Measurements from ENCODE around the gene SLC8A1.

Gene SLC8A1

GRCh38 chr2:40123326-40123725 lies 328.6 kb downstream of the SLC8A1 start:
- H3K27me3 ChIP-seq (ENCODE audit: control insufficient read depth in 1 of 2, insufficient read depth in 2 of 2, low read length in 2 of 2), result no peaks in the 10 kb centered on the region
- H3K9ac ChIP-seq (ENCODE audit: low read depth in 1 of 2, low read length in 2 of 2), result no peak overlapping the region
- no peak overlapping the region for H3K27ac ChIP-seq (ENCODE audit: low read depth, low read length)
- H3K36me3 ChIP-seq (ENCODE audit: control insufficient read depth in 1 of 2, insufficient read depth in 2 of 2, low read length in 2 of 2), result no peaks in the 10 kb centered on the region
- no peak overlapping the region for H3K4me3 ChIP-seq (ENCODE audit: low read depth in 1 of 2, low read length in 2 of 2)
- peaks cover 0 to 7% of the 10 kb centered on the region in 2 donors for H3K4me1 ChIP-seq (ENCODE audit: control insufficient read depth in 1 of 2, insufficient read depth in 2 of 2, low read length in 2 of 2)
- no peaks in the 10 kb centered on the region for H3K9me3 ChIP-seq (ENCODE audit: control insufficient read depth in 1 of 2, low read length in 2 of 2)

- Histone ChIP-seq H3K27ac (ENCODE audit: low read depth, low read length) (no peak overlapping the region), H3K36me3 (ENCODE audit: control insufficient read depth in 1 of 2, insufficient read depth in 2 of 2, low read length in 2 of 2) (no peaks in the 10 kb centered on the region), H3K9ac (ENCODE audit: low read depth in 1 of 2, low read length in 2 of 2) (no peak overlapping the region), H3K9me3 (ENCODE audit: control insufficient read depth in 1 of 2, low read length in 2 of 2) (no peaks in the 10 kb centered on the region), H3K4me3 (ENCODE audit: low read depth in 1 of 2, low read length in 2 of 2) (no peak overlapping the region), H3K4me1 (ENCODE audit: control insufficient read depth in 1 of 2, insufficient read depth in 2 of 2, low read length in 2 of 2) (peaks cover 0 to 7% of the 10 kb centered on the region in 2 donors), H3K27me3 (ENCODE audit: control insufficient read depth in 1 of 2, insufficient read depth in 2 of 2, low read length in 2 of 2) (no peaks in the 10 kb centered on the region)
Observed at GRCh38 chr2:40120957-40121356, 330.9 kb downstream of the SLC8A1 start.

- no peak overlapping the region for H3K9ac ChIP-seq (ENCODE audit: low read depth in 1 of 2, low read length in 2 of 2)
- no peak overlapping the region for H3K27ac ChIP-seq (ENCODE audit: low read depth, low read length)
- H3K4me1 ChIP-seq (ENCODE audit: control insufficient read depth in 1 of 2, insufficient read depth in 2 of 2, low read length in 2 of 2), result peaks cover 0 to 7% of the 10 kb centered on the region in 2 donors
- H3K27me3 ChIP-seq (ENCODE audit: control insufficient read depth in 1 of 2, insufficient read depth in 2 of 2, low read length in 2 of 2), result no peaks in the 10 kb centered on the region
- no peak overlapping the region for H3K4me3 ChIP-seq (ENCODE audit: low read depth in 1 of 2, low read length in 2 of 2)
- H3K9me3 ChIP-seq (ENCODE audit: control insufficient read depth in 1 of 2, low read length in 2 of 2), result no peaks in the 10 kb centered on the region
- no peaks in the 10 kb centered on the region for H3K36me3 ChIP-seq (ENCODE audit: control insufficient read depth in 1 of 2, insufficient read depth in 2 of 2, low read length in 2 of 2)
Observed at GRCh38 chr2:40120026-40120425, 331.9 kb downstream of the SLC8A1 start.

DNA sequence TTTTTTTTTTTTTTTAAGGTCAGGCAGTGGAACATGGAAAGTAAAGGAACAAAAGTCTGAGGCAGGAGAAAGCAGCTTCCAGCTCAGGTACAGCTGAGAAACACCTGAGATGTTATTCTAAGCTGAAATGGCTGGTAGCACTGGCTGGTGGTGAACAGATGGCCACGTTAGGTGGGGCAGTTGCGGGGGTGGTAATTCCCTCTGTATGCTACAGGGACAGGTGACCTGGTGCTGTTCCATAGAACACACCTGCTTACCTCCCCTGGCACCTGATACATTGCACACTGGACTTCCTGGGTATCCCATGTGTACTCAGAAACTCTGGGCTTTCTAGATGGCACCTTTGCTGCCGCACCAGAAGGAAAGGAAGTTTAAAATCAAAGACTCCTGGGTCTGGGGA lies 333.3 kb downstream of the SLC8A1 start:
- Histone ChIP-seq H3K4me3 (ENCODE audit: low read depth in 1 of 2, low read length in 2 of 2) (no peak overlapping the region), H3K4me1 (ENCODE audit: control insufficient read depth in 1 of 2, insufficient read depth in 2 of 2, low read length in 2 of 2) (peaks cover 0 to 7% of the 10 kb centered on the region in 2 donors), H3K9me3 (ENCODE audit: control insufficient read depth in 1 of 2, low read length in 2 of 2) (no peaks in the 10 kb centered on the region), H3K36me3 (ENCODE audit: control insufficient read depth in 1 of 2, insufficient read depth in 2 of 2, low read length in 2 of 2) (no peaks in the 10 kb centered on the region), H3K27me3 (ENCODE audit: control insufficient read depth in 1 of 2, insufficient read depth in 2 of 2, low read length in 2 of 2) (no peaks in the 10 kb centered on the region), H3K9ac (ENCODE audit: low read depth in 1 of 2, low read length in 2 of 2) (no peak overlapping the region), H3K27ac (ENCODE audit: low read depth, low read length) (no peak overlapping the region)

DNA sequence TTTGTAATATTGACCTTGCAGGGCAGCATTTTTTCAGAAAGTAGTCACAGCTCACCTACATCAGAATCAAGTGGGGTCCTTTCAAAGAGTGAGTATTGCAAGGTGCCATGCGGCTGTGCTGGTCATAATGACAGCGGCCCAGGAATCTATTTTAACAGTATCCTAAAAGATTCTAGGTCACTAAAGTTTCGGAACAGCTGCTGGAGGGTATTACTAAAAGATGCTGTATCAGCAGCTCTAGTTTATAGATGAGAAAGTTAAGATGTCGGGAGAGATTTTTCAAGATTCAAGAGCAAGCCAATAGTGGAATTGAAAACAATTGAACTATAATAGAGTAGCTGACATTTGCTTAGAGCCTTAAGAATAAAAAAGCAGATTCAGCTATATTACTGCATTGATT lies 336.0 kb downstream of the SLC8A1 start:
- Histone ChIP-seq H3K9me3 (ENCODE audit: control insufficient read depth in 1 of 2, low read length in 2 of 2) (no peaks in the 10 kb centered on the region), H3K27ac (ENCODE audit: low read depth, low read length) (no peak overlapping the region), H3K4me3 (ENCODE audit: low read depth in 1 of 2, low read length in 2 of 2) (no peak overlapping the region), H3K9ac (ENCODE audit: low read depth in 1 of 2, low read length in 2 of 2) (no peak overlapping the region), H3K4me1 (ENCODE audit: control insufficient read depth in 1 of 2, insufficient read depth in 2 of 2, low read length in 2 of 2) (peaks cover 0 to 3% of the 10 kb centered on the region in 2 donors), H3K36me3 (ENCODE audit: control insufficient read depth in 1 of 2, insufficient read depth in 2 of 2, low read length in 2 of 2) (no peaks in the 10 kb centered on the region), H3K27me3 (ENCODE audit: control insufficient read depth in 1 of 2, insufficient read depth in 2 of 2, low read length in 2 of 2) (no peaks in the 10 kb centered on the region)

DNA sequence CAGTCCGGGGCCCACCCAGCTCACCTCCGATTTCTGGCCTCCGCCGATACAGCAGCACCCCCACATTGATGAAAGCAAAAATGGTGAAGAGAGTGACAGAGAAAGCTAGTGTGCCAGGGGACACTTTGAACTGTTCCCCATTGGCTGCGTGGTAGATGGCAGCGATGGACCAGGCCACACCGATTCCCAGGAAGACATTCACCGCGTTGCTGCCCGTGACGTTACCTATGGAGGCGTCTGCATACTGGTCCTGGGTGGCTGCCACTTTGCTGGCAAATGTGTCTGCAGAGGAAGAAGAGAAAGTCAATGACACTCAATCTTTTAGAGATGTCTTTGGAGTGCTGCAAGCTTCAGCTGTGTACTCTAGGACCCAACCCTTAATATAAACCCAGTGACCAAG lies 336.5 kb downstream of the SLC8A1 start:
- no peaks in the 10 kb centered on the region for H3K27me3 ChIP-seq (ENCODE audit: control insufficient read depth in 1 of 2, insufficient read depth in 2 of 2, low read length in 2 of 2)
- H3K27ac ChIP-seq (ENCODE audit: low read depth, low read length), result no peak overlapping the region
- no peaks in the 10 kb centered on the region for H3K9me3 ChIP-seq (ENCODE audit: control insufficient read depth in 1 of 2, low read length in 2 of 2)
- H3K9ac ChIP-seq (ENCODE audit: low read depth in 1 of 2, low read length in 2 of 2), result no peak overlapping the region
- H3K36me3 ChIP-seq (ENCODE audit: control insufficient read depth in 1 of 2, insufficient read depth in 2 of 2, low read length in 2 of 2), result no peaks in the 10 kb centered on the region
- H3K4me3 ChIP-seq (ENCODE audit: low read depth in 1 of 2, low read length in 2 of 2), result no peak overlapping the region
- peaks cover 0 to 3% of the 10 kb centered on the region in 2 donors for H3K4me1 ChIP-seq (ENCODE audit: control insufficient read depth in 1 of 2, insufficient read depth in 2 of 2, low read length in 2 of 2)

- no peaks in the 10 kb centered on the region for H3K27me3 ChIP-seq (ENCODE audit: control insufficient read depth in 1 of 2, insufficient read depth in 2 of 2, low read length in 2 of 2)
- no peaks in the 10 kb centered on the region for H3K36me3 ChIP-seq (ENCODE audit: control insufficient read depth in 1 of 2, insufficient read depth in 2 of 2, low read length in 2 of 2)
- H3K4me1 ChIP-seq (ENCODE audit: control insufficient read depth in 1 of 2, insufficient read depth in 2 of 2, low read length in 2 of 2), result peaks cover 0 to 3% of the 10 kb centered on the region in 2 donors
- H3K9ac ChIP-seq (ENCODE audit: low read depth in 1 of 2, low read length in 2 of 2), result no peak overlapping the region
- no peak overlapping the region for H3K4me3 ChIP-seq (ENCODE audit: low read depth in 1 of 2, low read length in 2 of 2)
- no peaks in the 10 kb centered on the region for H3K9me3 ChIP-seq (ENCODE audit: control insufficient read depth in 1 of 2, low read length in 2 of 2)
- H3K27ac ChIP-seq (ENCODE audit: low read depth, low read length), result no peak overlapping the region
Observed at GRCh38 chr2:40113997-40114396, 337.9 kb downstream of the SLC8A1 start.

DNA sequence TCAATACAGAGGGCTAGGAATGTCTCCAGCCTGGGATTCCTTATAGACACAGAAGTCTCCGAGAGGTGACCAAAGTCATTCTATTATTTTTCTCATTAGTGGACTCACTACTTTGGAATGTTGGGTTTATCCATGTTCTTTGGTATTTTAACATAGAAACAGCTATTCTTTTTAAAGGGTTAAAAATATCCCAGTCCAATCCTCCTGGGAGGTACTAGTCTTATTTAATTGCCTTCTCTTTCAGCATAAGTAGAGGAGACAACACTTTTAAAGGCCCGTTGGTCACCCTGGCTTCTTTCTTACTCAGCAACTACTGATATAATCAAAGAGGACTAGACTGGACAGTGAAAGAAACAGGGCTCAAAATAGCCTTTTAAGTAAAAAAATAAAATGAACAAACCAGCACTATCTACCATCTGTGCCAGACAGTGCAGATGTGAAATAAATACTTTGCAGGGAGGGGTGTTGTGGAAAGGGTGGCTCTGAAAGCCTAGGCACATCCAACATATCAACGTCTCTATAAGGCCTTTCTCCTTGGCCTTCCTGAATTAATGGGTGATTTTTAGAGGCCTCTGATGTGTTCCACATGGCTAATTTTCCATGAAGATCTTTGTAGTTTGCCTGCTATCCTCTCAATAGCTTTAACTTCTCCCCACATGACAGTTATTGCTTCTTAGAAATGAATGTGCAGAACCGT lies 338.5 kb downstream of the SLC8A1 start:
- no peak overlapping the region for H3K4me3 ChIP-seq (ENCODE audit: low read depth in 1 of 2, low read length in 2 of 2)
- no peaks in the 10 kb centered on the region for H3K9me3 ChIP-seq (ENCODE audit: control insufficient read depth in 1 of 2, low read length in 2 of 2)
- H3K27ac ChIP-seq (ENCODE audit: low read depth, low read length), result no peak overlapping the region

GRCh38 chr2:40109381-40109780 lies 342.5 kb downstream of the SLC8A1 start:
- no peaks in the 10 kb centered on the region for H3K36me3 ChIP-seq (ENCODE audit: control insufficient read depth in 1 of 2, insufficient read depth in 2 of 2, low read length in 2 of 2)
- no peaks in the 10 kb centered on the region for H3K4me1 ChIP-seq (ENCODE audit: control insufficient read depth in 1 of 2, insufficient read depth in 2 of 2, low read length in 2 of 2)
- no peak overlapping the region for H3K4me3 ChIP-seq (ENCODE audit: low read depth in 1 of 2, low read length in 2 of 2)
- no peaks in the 10 kb centered on the region for H3K9me3 ChIP-seq (ENCODE audit: control insufficient read depth in 1 of 2, low read length in 2 of 2)
- no peak overlapping the region for H3K27ac ChIP-seq (ENCODE audit: low read depth, low read length)
- H3K9ac ChIP-seq (ENCODE audit: low read depth in 1 of 2, low read length in 2 of 2), result no peak overlapping the region
- H3K27me3 ChIP-seq (ENCODE audit: control insufficient read depth in 1 of 2, insufficient read depth in 2 of 2, low read length in 2 of 2), result no peaks in the 10 kb centered on the region

More for the DNA sequence above, 338.5 kb downstream of the SLC8A1 start:
- Histone ChIP-seq H3K4me1 (ENCODE audit: control insufficient read depth in 1 of 2, insufficient read depth in 2 of 2, low read length in 2 of 2) (no peaks in the 10 kb centered on the region), H3K36me3 (ENCODE audit: control insufficient read depth in 1 of 2, insufficient read depth in 2 of 2, low read length in 2 of 2) (no peaks in the 10 kb centered on the region), H3K9ac (ENCODE audit: low read depth in 1 of 2, low read length in 2 of 2) (no peak overlapping the region), H3K27me3 (ENCODE audit: control insufficient read depth in 1 of 2, insufficient read depth in 2 of 2, low read length in 2 of 2) (no peaks in the 10 kb centered on the region)

DNA sequence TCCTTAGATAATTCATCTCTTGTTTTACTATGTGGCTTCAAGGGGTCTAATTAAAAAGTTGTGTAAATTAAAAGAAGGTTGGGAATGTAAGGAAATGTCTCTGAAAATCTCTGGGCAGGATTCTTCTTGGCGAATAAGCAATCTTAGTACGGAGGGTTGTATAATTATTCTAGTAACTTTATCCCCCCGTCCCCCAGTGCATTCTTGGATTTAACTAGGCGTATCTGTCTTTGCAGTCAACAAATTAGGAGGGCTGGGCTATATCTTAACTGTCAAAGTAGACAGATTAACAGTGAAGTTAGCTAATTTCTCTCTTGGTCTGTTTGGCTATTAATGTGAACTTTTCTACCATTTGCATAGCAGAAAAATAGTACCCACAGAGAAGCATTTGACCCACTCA lies 343.0 kb downstream of the SLC8A1 start:
- Histone ChIP-seq H3K4me1 (ENCODE audit: control insufficient read depth in 1 of 2, insufficient read depth in 2 of 2, low read length in 2 of 2) (no peaks in the 10 kb centered on the region), H3K27ac (ENCODE audit: low read depth, low read length) (no peak overlapping the region), H3K4me3 (ENCODE audit: low read depth in 1 of 2, low read length in 2 of 2) (no peak overlapping the region), H3K36me3 (ENCODE audit: control insufficient read depth in 1 of 2, insufficient read depth in 2 of 2, low read length in 2 of 2) (no peaks in the 10 kb centered on the region), H3K9me3 (ENCODE audit: control insufficient read depth in 1 of 2, low read length in 2 of 2) (no peaks in the 10 kb centered on the region), H3K27me3 (ENCODE audit: control insufficient read depth in 1 of 2, insufficient read depth in 2 of 2, low read length in 2 of 2) (no peaks in the 10 kb centered on the region), H3K9ac (ENCODE audit: low read depth in 1 of 2, low read length in 2 of 2) (no peak overlapping the region)

Measured in duodenal mucosa (tissue), 2 donors.